HCT116 (cell line): ENCODE results near the gene SLC41A3.

Source experiments
- CTCF ChIP-seq, 3 experiments: fragments of 200-600 bp in 1 of 3; sonication (generic) in 1 of 3; IDR thresholded peaks in 2 of 3; conservative IDR thresholded peaks in 1 of 3; 2 replicates each; pipeline ENCODE4 v1.5.1; 2012 to 2017; ENCODE audit warnings: low read depth in 2 of 3, low read length in 2 of 3, antibody characterized with exemption in 1 of 3, borderline replicate concordance in 1 of 3, control low read depth in 1 of 3, mild to moderate bottlenecking in 1 of 3, mixed read lengths in 1 of 3, mixed run types in 1 of 3, moderate library complexity in 1 of 3; ENCODE audit not compliant: insufficient read depth in 1 of 3
- POLR2AphosphoS5 ChIP-seq: IDR thresholded peaks from 2 replicates; pipeline ENCODE4 v1.6.1; 2011; ENCODE audit warnings: mild to moderate bottlenecking, low read depth, low read length, moderate library complexity
- SIN3A ChIP-seq: IDR thresholded peaks from 2 replicates; pipeline ENCODE4 v1.6.1; 2012; ENCODE audit warnings: low read depth
- YY1 ChIP-seq: IDR thresholded peaks from 2 replicates; pipeline ENCODE4 v1.6.1; 2011; ENCODE audit warnings: low read length, low read depth, moderate library complexity, mild to moderate bottlenecking; ENCODE audit not compliant: insufficient replicate concordance; ENCODE audit errors: extremely low read depth

- no peak for TF ChIP-seq SIN3A
- TF ChIP-seq YY1: no peak
- no peak for TF ChIP-seq POLR2AphosphoS5
- TF ChIP-seq CTCF (IDR thresholded peaks at IDR 0.05 in 2 of 3, conservative IDR thresholded peaks at IDR 0.05 in 1 of 3; ENCODE audit: borderline replicate concordance in 1 of 3, insufficient read depth in 1 of 3, low read depth in 2 of 3, low read length in 2 of 3): no peak
Measured at GRCh38 chr3:126107203-126107939, 23.4 kb upstream of the SLC41A3 start.
